AML-193 (cell line): ENCODE results near the gene VIM.
"Not testable (repeated sequence)": the region's sequence is repeated elsewhere in the genome, so short reads cannot be mapped to it uniquely, and the experiment has no call there.

ENCODE experiments used
- DNase-seq, 2 experiments: peaks; one replicate each; lab custom pipeline; 2025; lab: John Stamatoyannopoulos, UW

VIM gene

DNA sequence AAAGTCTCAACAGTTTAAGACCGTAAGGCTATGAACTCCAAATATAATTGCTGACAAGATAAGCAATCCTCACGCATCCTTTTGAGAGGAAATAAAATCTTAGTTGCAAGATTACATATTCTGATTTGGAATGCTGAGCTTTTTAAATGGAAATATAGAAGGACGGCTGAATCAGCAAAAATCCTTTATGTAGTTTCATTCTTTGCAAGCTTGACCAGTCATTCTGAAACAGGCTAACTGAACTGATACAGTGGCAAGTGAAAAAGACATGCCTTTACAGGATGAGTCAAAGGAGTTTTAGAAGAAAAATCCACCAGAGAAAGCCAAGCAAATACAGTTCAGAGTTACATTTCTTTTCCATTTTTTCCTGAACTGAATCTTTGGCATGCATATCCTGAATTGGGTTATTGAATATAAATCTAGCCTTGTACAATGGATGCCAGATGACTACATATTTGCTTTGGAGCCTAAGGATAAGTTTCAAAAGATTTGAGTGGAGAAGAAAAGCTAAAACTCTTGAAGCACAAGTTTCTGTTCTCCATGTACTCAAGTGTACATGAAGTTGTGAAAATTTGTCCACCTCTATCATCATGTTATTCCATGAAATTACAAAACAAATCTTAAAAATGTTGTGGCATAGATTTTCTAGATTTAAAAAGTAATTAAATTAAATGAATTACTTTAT lies 4.4 kb downstream of the VIM start:
- DNase-seq = no peak

DNA sequence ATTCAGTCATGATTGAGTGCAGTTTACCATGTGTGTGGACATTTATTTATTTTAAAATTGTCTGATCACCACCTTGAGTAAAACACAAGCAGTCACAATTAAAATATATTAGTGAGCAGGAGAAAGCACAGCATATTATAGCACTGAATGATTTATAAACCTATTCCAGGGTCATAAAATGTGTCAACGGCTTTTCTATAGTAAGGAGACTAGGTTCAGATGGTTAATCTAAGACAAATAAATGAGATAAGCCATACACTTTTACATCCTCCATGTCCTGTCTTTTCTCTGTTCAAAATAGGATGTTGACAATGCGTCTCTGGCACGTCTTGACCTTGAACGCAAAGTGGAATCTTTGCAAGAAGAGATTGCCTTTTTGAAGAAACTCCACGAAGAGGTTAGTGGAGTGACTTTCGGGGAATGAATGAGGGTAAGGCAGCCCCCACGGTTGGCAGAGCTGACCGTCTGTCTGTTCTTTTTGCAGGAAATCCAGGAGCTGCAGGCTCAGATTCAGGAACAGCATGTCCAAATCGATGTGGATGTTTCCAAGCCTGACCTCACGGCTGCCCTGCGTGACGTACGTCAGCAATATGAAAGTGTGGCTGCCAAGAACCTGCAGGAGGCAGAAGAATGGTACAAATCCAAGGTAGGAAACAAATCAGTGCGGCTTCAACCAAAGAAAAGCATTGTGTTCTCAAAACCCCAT lies 5.4 kb downstream of the VIM start:
- DNase-seq = no peak

DNA sequence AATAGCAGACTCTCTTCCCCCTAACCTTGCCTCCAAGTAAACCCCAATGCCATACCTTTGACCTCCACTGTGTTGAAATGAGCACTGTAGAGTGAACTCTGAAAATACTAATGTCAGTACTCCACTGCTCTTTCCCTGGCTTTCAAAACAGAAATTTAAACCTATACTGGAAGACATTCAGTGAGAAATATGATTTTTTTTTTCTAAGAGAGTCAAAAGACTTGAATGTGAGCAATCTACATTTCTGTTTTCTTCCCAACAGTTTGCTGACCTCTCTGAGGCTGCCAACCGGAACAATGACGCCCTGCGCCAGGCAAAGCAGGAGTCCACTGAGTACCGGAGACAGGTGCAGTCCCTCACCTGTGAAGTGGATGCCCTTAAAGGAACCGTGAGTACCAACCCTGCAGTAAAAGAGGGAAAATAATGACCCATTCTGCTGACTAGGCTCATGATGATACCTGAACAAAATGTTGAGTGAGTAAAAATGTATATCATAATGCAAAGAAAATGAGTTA lies 6.4 kb downstream of the VIM start:
- DNase-seq = no peak

DNA sequence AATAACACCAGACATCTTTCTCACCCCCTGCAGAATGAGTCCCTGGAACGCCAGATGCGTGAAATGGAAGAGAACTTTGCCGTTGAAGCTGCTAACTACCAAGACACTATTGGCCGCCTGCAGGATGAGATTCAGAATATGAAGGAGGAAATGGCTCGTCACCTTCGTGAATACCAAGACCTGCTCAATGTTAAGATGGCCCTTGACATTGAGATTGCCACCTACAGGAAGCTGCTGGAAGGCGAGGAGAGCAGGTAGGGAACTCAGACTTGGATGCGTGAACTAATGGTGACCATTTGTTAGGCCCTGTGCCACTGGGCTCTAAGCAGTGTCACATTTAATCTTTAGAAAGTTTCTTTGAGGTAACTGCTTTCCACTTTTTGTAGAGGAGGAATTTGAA lies 7.1 kb downstream of the VIM start:
- no peak for DNase-seq

DNA sequence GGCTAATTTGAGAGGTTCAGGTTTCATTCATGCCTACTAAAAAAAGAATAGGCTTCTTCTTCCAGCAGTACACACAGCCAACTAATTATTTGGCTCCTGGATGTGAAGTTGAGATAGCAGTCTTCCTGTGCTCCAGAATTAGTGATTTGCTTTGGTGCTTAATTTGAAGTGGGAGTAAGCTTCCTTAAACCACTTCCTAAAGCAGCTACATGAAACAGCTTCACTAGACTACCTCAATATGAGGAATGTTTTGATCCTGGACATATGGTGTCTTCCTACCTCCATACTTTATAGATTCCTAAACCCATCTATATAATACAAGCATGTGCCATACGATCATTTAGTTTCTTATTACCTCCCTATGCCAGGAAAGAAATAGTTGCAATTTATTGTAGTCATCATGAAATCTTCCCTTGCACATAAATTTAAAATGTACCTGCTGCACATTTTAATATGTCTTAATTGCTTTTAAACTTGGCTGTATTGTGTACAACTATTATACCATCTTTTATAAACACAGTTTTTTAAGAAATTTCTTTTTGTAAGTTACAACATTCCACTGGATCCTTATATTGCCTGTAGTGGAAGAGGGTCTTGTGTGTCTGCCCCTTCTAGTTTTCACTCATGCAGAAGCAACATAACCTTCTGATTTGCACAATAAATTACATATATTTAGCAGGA lies 8.6 kb downstream of the VIM start:
- no peak for DNase-seq

DNA sequence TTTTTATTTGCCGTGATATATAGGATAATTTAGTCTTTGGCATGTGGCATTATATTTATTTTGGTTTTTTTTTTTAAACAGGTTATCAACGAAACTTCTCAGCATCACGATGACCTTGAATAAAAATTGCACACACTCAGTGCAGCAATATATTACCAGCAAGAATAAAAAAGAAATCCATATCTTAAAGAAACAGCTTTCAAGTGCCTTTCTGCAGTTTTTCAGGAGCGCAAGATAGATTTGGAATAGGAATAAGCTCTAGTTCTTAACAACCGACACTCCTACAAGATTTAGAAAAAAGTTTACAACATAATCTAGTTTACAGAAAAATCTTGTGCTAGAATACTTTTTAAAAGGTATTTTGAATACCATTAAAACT lies 9.1 kb downstream of the VIM start:
- DNase-seq = no peak

DNA sequence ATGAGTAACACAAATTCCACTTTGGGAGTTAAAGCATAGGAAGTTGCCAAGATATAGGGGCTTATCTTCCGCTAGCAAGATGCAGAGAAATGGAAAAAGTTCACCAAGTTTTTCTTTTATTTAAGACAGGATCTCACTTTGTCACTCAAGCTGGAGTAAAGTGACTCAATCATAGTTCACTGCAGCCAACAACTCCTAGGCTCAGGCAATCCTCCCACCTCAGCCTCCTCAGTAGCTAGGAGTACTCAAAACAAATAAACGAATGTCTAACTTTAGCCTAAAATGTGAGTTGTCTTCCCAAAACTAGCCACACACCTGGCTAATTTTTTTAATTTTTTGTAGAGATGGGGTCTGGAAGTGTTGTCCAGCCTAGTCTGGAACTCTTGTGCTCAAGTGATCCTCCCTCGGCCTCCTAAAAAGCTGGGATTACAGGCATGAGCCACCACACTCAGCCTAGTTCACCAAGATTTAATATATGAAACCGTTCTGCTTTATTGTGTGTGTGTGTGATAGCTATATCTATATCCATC lies 9.9 kb downstream of the VIM start:
- DNase-seq = no peak

DNA sequence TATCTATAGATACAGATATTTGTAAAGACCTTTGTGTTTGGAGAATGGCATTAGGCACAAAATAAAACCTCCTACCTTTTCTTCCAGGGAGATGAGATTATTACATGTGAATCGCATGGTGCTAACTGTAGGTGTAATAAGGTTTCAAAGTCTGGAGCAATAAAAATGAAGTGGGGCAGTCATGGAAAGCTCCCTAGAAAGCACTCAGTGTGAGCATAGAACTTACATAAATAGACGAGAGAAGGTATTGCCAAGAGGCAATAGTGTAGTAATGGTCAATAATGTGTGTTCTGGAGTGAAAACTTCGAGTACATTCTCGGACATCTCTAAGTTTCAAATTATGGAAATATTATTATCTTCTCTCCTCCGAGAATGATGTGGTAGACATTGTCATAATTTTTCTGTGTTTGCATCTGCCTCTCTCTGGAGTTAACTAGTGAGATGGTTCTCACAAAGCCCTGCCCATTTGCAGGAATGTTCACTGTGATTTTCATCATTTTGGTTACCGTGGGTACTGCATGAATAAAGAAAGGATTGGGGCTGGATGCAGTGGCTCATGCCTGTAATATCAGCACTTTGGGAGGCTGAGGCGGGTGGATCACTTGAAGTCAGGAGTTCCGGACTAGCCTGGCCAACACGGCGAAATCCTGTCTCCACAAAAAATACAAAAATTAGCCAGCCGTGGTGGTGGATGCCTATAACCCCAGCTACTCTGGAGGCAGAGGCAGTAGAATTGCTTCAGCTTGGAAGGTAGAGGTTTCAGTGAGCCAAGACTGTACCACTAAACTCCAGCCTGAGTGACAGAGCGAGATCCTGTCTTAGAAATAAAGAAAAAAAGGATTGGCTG lies 10.6 kb downstream of the VIM start:
- DNase-seq = no peak

DNA sequence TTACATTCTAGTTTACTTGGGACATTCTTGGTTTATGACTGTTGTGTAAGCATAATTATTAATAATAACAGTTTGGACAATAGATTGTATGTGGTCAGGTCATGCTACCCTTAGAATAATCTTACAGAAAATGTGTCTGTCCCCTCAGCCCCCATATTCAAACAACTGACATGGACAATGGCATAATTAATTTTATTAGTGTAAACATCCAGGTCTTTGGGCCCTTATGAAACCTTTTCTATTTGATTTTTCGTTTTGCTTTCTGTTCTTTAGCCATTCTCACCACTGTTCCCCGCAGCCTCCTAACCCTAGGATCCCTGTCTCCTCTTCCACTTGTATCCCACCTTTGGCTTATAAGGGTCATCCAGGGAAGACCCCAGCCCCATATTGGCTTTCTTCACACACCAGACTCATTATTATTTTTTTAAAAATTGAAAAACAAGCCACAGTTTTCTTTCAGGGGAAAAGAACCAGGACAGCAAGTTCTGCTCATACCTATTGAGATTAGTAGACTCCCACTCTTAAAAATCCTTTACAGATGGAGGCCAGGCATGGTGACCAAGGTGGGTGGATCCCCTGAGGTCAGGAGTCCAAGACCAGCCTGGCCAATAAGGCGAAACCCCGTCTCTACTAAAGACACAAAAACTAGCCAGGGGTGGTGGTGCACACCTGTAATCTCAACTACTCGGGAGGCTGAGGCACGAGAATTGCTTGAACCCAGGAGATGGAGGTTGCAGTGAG lies 11.5 kb downstream of the VIM start:
- no peak for DNase-seq

DNA sequence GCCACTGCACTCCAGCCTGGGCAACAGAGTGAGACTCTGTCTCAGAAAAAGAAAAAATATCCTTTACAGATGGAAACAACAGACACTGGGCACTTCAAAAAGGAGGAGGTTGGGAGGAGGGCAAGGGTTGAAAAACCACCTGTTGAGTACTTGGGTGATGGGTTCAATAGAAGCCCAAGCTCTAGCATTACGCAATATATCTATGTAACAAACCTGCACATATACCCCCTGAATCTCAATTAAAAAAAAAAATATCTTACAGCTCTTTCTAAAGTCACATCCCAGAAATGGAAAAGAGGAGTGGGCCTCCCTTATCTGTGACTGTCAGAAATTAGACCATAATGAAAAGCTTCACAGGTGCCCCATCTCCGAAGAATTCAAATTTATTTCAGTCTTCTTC lies 12.1 kb downstream of the VIM start:
- DNase-seq = no peak

DNA sequence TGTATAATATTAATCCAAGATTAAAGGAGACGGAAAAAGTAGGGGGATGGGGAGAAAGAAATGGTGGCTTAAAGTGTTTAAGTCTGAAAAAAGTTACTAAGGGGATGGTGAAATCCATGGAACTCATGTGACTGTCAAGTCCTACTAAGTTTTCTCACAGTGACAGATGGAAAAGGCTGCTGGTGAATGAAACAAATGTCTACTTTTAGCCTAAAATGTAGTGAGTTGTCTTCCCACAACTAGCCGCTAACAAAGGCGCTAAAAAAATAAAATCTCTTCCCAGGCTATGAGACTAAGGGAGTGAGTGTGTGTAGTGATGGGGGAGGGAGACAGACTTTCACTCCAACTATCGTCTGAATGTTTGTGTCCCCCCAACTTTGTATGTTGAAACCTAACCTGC lies 12.6 kb downstream of the VIM start:
- no peak for DNase-seq

DNA sequence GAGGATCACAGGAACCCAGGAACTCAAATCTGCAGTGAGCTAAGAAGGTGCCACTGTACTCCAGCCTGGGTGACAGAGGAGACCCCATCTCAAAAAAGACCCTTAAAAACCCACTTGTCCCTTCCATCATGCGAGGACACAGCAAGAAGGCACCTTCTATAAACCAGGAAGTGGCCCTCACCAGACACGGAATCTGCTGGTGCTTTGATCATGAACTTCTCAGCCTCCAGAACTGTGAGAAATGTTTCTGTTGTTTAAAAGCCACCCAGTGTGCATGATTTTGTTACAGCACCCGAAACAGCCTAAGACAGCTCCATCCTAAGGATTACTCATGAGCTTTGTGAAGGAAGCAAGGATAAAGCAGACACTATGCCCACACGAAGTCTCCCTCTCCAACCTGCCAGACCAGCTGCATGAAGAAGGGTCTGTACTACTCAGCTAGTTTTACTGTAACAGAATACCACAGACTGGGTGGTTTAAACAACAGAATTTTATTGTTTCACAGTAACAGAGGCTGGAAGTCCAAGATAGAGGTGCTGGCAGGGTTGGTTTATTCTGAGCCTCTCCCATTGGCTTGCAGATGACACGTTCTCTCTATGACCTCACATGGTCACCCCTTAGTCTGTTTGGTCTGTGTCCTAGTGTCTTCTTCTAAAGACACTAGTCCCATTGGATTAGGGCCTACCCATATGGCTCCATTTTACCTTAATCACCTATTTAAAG lies 13.7 kb downstream of the VIM start:
- no peak for DNase-seq

DNA sequence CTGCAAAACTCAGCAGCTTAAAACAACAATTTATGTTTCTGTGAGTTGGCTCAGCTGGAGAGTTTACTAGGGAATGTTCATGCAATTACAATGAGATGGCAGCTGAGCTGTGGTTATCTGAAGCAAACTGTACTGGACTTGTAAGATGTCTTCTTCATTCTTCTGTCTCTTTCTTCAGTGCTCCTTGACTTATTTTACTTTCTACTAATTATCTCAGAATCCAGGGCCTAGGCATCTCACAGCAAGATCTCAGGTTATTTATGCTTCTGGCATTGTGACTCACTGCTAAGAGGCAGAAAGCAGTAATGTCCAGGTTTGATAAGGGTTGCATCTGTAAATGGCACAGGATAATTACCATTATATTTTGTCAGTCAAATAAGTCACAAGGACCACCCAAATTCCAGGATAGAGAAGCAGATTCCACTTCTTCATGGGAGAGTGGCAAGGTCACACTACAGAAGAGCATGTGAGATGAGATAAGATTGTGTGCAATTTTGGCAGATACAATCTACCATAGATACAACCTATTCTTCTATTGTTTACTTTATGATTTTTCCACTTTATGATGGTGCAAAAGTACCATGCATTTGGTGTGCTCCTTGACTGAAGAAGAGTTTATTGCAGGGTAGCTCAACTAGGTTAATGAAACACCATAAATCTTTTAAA lies 16.8 kb downstream of the VIM start:
- DNase-seq = no peak

DNA sequence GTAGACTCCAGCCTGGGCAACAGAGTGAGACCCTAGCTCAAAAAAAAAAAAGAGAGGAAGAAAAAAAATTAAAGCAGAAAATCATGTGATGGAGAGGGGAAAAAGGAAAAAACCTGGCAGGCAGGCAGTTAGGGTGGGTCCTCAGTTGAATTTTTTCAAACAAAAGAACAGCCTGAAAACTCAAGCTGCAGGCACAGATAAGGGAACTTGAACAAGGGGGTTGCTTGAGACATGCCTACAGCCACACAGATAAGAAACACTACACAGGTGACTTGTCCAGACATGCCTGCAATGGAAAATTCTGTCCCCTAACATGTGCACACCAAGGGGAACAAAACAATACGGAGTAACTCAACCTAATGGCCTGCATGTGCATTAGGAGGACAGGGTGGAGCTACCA lies 19.2 kb downstream of the VIM start:
- DNase-seq = no peak

DNA sequence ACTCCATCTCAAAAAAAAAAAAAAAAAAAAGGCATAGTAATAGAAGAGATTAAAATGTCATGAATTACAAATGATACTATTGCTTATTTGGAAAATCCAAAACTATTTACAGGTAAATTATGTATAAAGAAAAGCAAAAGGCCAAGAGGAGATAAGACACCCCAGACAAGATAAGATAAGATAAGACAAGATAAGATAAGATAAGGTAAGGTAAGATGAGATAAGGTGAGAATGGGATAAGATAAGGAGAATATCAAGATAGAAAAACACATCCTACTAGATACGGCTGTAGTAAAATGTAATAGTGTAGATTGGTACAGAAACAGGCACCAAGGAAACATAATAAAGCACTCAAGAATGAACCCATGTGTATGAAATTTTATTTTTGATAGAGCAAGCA lies 20.9 kb downstream of the VIM start:
- DNase-seq = no peak

DNA sequence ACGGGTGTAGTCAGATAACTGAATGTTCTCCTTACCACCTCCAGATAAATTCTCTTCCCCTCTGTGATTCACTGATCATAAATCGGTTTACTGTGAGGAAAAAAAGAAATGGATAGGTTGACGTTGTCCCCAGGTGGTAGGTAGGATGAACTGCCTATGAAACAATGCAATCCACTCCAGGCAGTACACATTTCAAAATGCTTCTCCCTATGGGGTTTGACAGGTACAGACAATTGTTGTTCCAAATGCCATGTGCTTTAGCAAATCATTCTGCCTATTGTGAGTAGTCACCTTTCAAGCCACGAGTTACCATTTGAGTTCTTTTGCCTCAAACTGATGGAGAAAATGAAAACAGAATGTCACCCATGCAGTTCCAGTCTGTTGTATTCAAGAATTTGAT lies 21.8 kb downstream of the VIM start:
- peak; percentile 3 to 24 for DNase-seq

DNA sequence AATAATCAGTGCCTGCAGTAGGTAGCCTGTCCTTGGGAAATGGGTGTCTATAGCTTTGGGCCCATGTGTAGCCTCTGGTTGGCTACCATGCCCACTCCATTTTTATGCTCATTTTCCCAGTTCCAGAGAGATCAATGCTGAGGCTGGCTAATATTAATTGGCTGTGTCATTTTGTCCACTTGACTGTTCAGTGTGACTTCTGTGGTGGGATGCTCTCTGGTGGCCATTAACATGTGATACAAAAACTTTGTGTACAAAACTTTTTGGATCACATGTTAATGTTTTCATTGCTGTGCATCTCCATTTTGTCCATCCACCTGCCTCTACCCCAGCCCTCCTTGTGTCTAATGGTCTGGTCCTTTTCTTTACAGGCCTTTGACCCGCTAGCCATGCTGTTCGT lies 22.7 kb downstream of the VIM start:
- DNase-seq = peak in 1 of 2 experiments; percentile 8

DNA sequence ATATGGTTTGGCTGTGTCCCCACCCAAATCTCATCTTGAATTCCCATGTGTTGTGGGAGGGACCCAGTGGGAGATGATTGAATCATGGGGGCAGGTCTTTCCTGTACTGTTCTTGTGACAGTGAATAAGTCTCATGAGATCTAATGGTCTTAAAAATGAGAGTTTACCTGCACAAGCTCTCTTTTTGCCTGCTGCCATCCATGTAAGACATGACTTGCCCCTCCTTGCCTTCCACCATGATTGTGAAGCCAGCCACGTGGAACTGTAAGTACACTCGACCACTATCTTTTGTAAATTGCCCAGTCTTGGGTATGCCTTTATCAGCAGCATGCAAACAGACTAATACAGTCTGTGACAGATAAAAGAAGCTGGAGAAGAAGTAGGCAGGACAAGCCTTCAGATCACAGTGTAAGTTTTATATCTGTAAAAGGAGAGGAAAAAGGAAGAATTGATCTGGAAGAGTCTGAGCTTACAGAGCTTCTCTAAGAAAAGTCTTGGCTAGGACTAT lies 26.6 kb downstream of the VIM start:
- not testable (repeated sequence) for DNase-seq

DNA sequence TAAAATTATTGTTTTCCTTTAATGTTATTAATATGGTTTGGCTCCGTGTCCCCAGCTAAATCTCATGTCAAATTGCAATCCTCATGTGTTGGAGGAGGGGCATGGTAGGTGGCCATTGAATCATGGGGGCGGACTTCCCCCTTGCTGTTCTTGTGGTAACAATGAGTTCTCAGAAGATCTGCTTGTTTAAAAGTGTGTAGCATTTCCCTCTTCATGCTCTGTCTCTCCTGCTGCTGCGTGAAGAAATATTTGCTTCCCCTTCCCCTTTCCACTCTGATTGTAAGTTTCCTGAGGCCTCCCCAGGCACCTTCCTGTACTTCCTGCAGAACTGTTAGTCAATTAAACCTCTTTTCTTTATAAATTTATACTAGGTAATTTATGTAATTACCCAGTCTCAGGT lies 27.5 kb downstream of the VIM start:
- DNase-seq = no peak

DNA sequence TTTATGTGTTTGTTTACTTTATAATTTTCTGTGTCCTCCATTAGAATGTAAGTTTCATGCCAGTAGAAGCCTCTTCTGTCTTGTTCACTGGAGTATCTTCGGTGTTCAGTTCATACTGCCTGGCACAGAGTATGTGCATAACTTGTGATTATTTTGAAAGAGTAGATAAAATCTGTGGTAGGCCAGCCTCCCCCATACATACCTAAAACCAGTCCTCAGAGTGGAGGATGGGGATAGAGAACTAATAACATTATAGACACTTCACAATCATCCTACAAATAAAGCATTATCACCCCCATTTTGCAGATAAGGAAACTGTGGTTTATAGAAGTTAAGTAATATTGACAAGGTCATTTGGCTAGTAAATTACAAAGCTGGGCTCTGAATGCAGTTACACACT lies 28.0 kb downstream of the VIM start:
- no peak for DNase-seq
